ENCODE results near the gene STMND1. TPM values are rescaled to one million over a fixed set of nuclear protein-coding genes. Genes with fewer than 3 reads are reported as not detected.

The STMND1 gene
- total and polyA plus RNA-seq, 2 of the 4 experiments (the other 2 are of a cell fraction), result not detected

GRCh38 chr6:17096652-17097051, 5.2 kb upstream of the STMND1 start:
- no peaks in the 10 kb centered on the region for H4K20me1 ChIP-seq (ENCODE audit: insufficient read depth, low read length)
- no peak overlapping the region for H4K5ac ChIP-seq (ENCODE audit: low read depth, low read length)
- no peaks in the 10 kb centered on the region for H3K9me1 ChIP-seq (ENCODE audit: insufficient read depth, low read length)
- no peak for TF ChIP-seq MAFK (IDR thresholded peaks at IDR 0.05; ENCODE audit: low read depth, low read length)
- no peak for TF ChIP-seq RFX5 (IDR thresholded peaks at IDR 0.05; ENCODE audit: low read depth, low read length)
- TF ChIP-seq CEBPB (IDR thresholded peaks at IDR 0.05; ENCODE audit: low read depth, low read length), result no peak
- TF ChIP-seq, protein P1, sequence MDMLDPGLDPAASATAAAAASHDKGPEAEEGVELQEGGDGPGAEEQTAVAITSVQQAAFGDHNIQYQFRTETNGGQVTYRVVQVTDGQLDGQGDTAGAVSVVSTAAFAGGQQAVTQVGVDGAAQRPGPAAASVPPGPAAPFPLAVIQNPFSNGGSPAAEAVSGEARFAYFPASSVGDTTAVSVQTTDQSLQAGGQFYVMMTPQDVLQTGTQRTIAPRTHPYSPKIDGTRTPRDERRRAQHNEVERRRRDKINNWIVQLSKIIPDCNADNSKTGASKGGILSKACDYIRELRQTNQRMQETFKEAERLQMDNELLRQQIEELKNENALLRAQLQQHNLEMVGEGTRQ (IDR thresholded peaks at IDR 0.05; ENCODE audit: low read depth, low read length), result no peak
- TF ChIP-seq POLR2A (IDR thresholded peaks at IDR 0.05; ENCODE audit: low read depth, low read length), result no peak
- no peak for TF ChIP-seq SMC3 (IDR thresholded peaks at IDR 0.05; ENCODE audit: low read depth, low read length)
- TF ChIP-seq MXI1 (IDR thresholded peaks at IDR 0.05; ENCODE audit: borderline replicate concordance, low read depth, low read length), result no peak
- no peak for TF ChIP-seq RCOR1 (IDR thresholded peaks at IDR 0.05; ENCODE audit: insufficient replicate concordance, low read length)
- TF ChIP-seq MAZ (IDR thresholded peaks at IDR 0.05; ENCODE audit: borderline replicate concordance, low read depth, low read length), result no peak
- TF ChIP-seq RAD21 (IDR thresholded peaks at IDR 0.05; ENCODE audit: low read length), result no peak
- no peak for TF ChIP-seq NFE2L2 (IDR thresholded peaks at IDR 0.05; ENCODE audit: low read depth, low read length)
- no peak overlapping the region for H2BK20ac ChIP-seq (ENCODE audit: low read depth, low read length)
- no peak overlapping the region for H3K23ac ChIP-seq (ENCODE audit: low read depth, low read length)
- no peaks in the 10 kb centered on the region for H3K36me3 ChIP-seq (ENCODE audit: control insufficient read depth, insufficient read depth, low read length)
- H3K56ac ChIP-seq (ENCODE audit: extremely low read depth, insufficient read depth, low read length), result no peak overlapping the region
- H2AK9ac ChIP-seq (replicated peaks; ENCODE audit: low read depth, low read length, poor library complexity), result no peak overlapping the region
- CTCF ChIA-PET, result no interaction called here
- POLR2A ChIA-PET (ENCODE audit: unreplicated experiment), result no interaction called here
- no peak overlapping the region for H4K8ac ChIP-seq (ENCODE audit: low read depth in 2 of 2, low read length in 2 of 2)
- no peak overlapping the region for H3K4me2 ChIP-seq (ENCODE audit: low read depth, low read length)
- H2AFZ ChIP-seq (replicated peaks; ENCODE audit: low read length, poor library complexity), result no peak overlapping the region
- H3K14ac ChIP-seq (replicated peaks; ENCODE audit: low read depth, low read length), result no peak overlapping the region
- H3K79me1 ChIP-seq (ENCODE audit: low read depth in 1 of 2, low read length in 2 of 2), result no peaks in the 10 kb centered on the region
- H3K4ac ChIP-seq (ENCODE audit: low read depth, low read length), result no peak overlapping the region
- H2BK5ac ChIP-seq (ENCODE audit: low read depth, low read length, poor library complexity, severe bottlenecking), result no peak overlapping the region
- H3K27ac ChIP-seq (ENCODE audit: insufficient read depth, low read length), result no peak overlapping the region
- H3K18ac ChIP-seq (ENCODE audit: low read depth, low read length), result no peak overlapping the region
- no peak overlapping the region for H3K9ac ChIP-seq (ENCODE audit: low read depth, low read length)
- intact Hi-C loops (cut with micrococcal nuclease) (no loop called here), dilution Hi-C loops (cut with HindIII; ENCODE audit: low sequenced_read_pairs, unreplicated experiment) (no loop called here), in situ Hi-C loops (cut with MboI; ENCODE audit: low sequenced_read_pairs) (no loop called here)
- peaks cover 5% of the 10 kb centered on the region; the same call in 1 of the 2 replicates for H3K4me1 ChIP-seq (ENCODE audit: control insufficient read depth, insufficient read depth, low read length)
- H3K9me3 ChIP-seq (ENCODE audit: control insufficient read depth, insufficient read depth, low read length), result no peaks in the 10 kb centered on the region
- DNase-seq (no peak), ATAC-seq (ENCODE audit: low read depth) (no peak)
- H2AK5ac ChIP-seq (ENCODE audit: low read depth, low read length), result no peak overlapping the region
- H2BK15ac ChIP-seq (ENCODE audit: low read depth, low read length), result no peak overlapping the region
- no CpG with 5 or more reads among the region's 1 CpG for WGBS, 2 experiments (ENCODE audit: extremely low coverage in 2 of 2, insufficient read length in 1 of 2)
- no peak overlapping the region for H4K91ac ChIP-seq (ENCODE audit: insufficient read depth, low read depth, low read length)
- peaks cover 19% of the 10 kb centered on the region for H3K27me3 ChIP-seq (ENCODE audit: control insufficient read depth, insufficient read depth, low read length)
- BruUV-seq (replicated peaks), result no TSS peak
- no peak overlapping the region for H2BK120ac ChIP-seq (ENCODE audit: low read depth, low read length)
- no peak overlapping the region for H3K4me3 ChIP-seq (ENCODE audit: insufficient read depth, low read depth, low read length)

All from IMR-90 (cell line).